GM12878 (cell line): ENCODE results near the gene DIP2A. TPM values are rescaled to one million over a fixed set of nuclear protein-coding genes. Genes with fewer than 3 reads are reported as not detected.
A peak's percentile ranks its signal among the peaks of the same experiment; 100 is the strongest.

Experiments
- ATAC-seq: fragments of 200-7000 bp; cut with Tn5 transposase; 3 replicates; pipeline ENCODE4 v1.9.1; 2020; ENCODE audit warnings: mild to moderate bottlenecking, moderate library complexity
- BruUV-seq: library from RNA; stranded (reverse); fragments of 400-500 nt; replicated peaks from 2 replicates; lab custom pipeline; 2021; lab: Mats Ljungman, UMichigan
- CTCF ChIA-PET: fragments of 300-600 bp; sonication (Branson Sonifier 250); formaldehyde crosslinking; extraction: SDS; loops from one replicate; lab custom pipeline; 2021; ENCODE audit warnings: inconsistent platforms; lab: Yijun Ruan, JAX
- POLR2A ChIA-PET: fragments of 350-600 bp; formaldehyde crosslinking; extraction: SDS; loops from one replicate; lab custom pipeline; 2021; ENCODE audit warnings: inconsistent platforms; lab: Charles Lee
- RAD21 ChIA-PET: fragments of 300-600 bp; sonication (Branson Sonifier 250); formaldehyde crosslinking; loops from one replicate; lab custom pipeline; 2023; ENCODE audit warnings: antibody characterized with exemption; ENCODE audit not compliant: unreplicated experiment; lab: Charles Lee
- SMC1A ChIA-PET: fragments of 300-600 bp; sonication (Branson Sonifier 250); formaldehyde crosslinking; loops from one replicate; lab custom pipeline; 2023; ENCODE audit not compliant: unreplicated experiment, uncharacterized antibody; lab: Charles Lee
- DNase-seq: peaks from one replicate; pipeline ENCODE4 v3.0.0-alpha.2; 2011; ENCODE audit warnings: low read depth, low spot score
- FAIRE-seq: peaks from 3 replicates; lab custom pipeline; 2011; peaks lifted over from hg19 to GRCh38; lab: Jason Lieb, UNC
- H2AFZ ChIP-seq: 2 replicates; pipeline ENCODE4 v1.6.0; 2011; ENCODE audit warnings: low read depth, low read length, control low read depth; ENCODE audit not compliant: control insufficient read depth
- H3K27ac ChIP-seq: 2 replicates; pipeline ENCODE4 v1.5.1; 2011; ENCODE audit warnings: control low read depth; ENCODE audit not compliant: control insufficient read depth, insufficient read depth
- H3K27me3 ChIP-seq, 2 experiments: replicated peaks in 1 of 2; 2 replicates each; pipeline versions ENCODE4 v1.6.0 to v1.6.1; 2011; ENCODE audit warnings: low read length in 1 of 2; ENCODE audit not compliant: control insufficient read depth in 2 of 2, insufficient read depth in 2 of 2
- H3K36me3 ChIP-seq, 2 experiments: 2 replicates each; pipeline ENCODE4 v1.5.1; 2011; ENCODE audit warnings: low read length in 1 of 2; ENCODE audit not compliant: control insufficient read depth in 2 of 2, insufficient read depth in 2 of 2
- H3K4me1 ChIP-seq: 2 replicates; pipeline ENCODE4 v1.6.1; 2011; ENCODE audit warnings: mild to moderate bottlenecking, low read length, moderate library complexity, mixed read lengths; ENCODE audit not compliant: control insufficient read depth, insufficient read depth
- H3K4me2 ChIP-seq: 2 replicates; pipeline ENCODE4 v1.6.0; 2011; ENCODE audit warnings: control low read depth; ENCODE audit not compliant: control insufficient read depth, insufficient read depth
- H3K4me3 ChIP-seq: fragments of 200-600 bp; sonication (generic); 2 replicates; pipeline ENCODE4 v1.5.1; 2016
- H3K79me2 ChIP-seq: 2 replicates; pipeline ENCODE4 v1.6.0; 2011; ENCODE audit warnings: low read length; ENCODE audit not compliant: control insufficient read depth, insufficient read depth
- H3K9ac ChIP-seq: 2 replicates; pipeline ENCODE4 v1.8.0; 2011; ENCODE audit warnings: low read length, control low read depth, mixed read lengths; ENCODE audit not compliant: control insufficient read depth, insufficient read depth
- H3K9me3 ChIP-seq: replicated peaks from 3 replicates; pipeline ENCODE4 v1.5.1; 2011; ENCODE audit warnings: mild to moderate bottlenecking, low read length; ENCODE audit not compliant: control insufficient read depth, insufficient read depth
- H4K20me1 ChIP-seq: 2 replicates; pipeline ENCODE4 v1.6.0; 2011; ENCODE audit not compliant: control insufficient read depth, insufficient read depth
- BCL3 ChIP-seq: IDR thresholded peaks from 2 replicates; pipeline ENCODE4 v1.6.1; 2011; ENCODE audit warnings: borderline replicate concordance, low read depth, mild to moderate bottlenecking, moderate library complexity, low read length; ENCODE audit not compliant: insufficient read depth, poor library complexity, severe bottlenecking
- CTCF ChIP-seq, 3 experiments: IDR thresholded peaks in 2 of 3; conservative IDR thresholded peaks in 1 of 3; 2 replicates each; pipeline ENCODE4 v1.5.1; 2011; ENCODE audit warnings: low read depth in 3 of 3, low read length in 3 of 3, mild to moderate bottlenecking in 3 of 3, control low read depth in 2 of 3, moderate library complexity in 2 of 3, inconsistent platforms in 1 of 3, mixed read lengths in 1 of 3; ENCODE audit not compliant: control insufficient read depth in 2 of 3, insufficient read depth in 1 of 3; ENCODE audit errors: extremely low read depth in 1 of 3
- CUX1 ChIP-seq: IDR thresholded peaks from 2 replicates; pipeline ENCODE4 v1.6.1; 2012; ENCODE audit warnings: improper control_type of control experiment, low read depth, low read length; ENCODE audit not compliant: insufficient replicate concordance
- IRF5 ChIP-seq: fragments of 450-650 bp; IDR thresholded peaks from 2 replicates; pipeline ENCODE4 v1.6.1; 2017; ENCODE audit warnings: borderline replicate concordance
- JUNB ChIP-seq: IDR thresholded peaks from 2 replicates; pipeline ENCODE4 v1.6.1; 2016; ENCODE audit warnings: antibody characterized with exemption, mild to moderate bottlenecking
- JUND ChIP-seq: IDR thresholded peaks from 2 replicates; pipeline ENCODE4 v1.6.1; 2012; ENCODE audit warnings: low read depth, mild to moderate bottlenecking, low read length, improper control_type of control experiment, moderate library complexity
- MAX ChIP-seq: IDR thresholded peaks from 2 replicates; pipeline ENCODE4 v1.6.1; 2012; ENCODE audit warnings: low read depth, low read length, improper control_type of control experiment
- NBN ChIP-seq: fragments of 450-650 bp; IDR thresholded peaks from 2 replicates; pipeline ENCODE4 v1.6.1; 2016
- NFYB ChIP-seq: IDR thresholded peaks from 2 replicates; pipeline ENCODE4 v1.6.1; 2011; ENCODE audit warnings: low read depth, mild to moderate bottlenecking, low read length, improper control_type of control experiment, moderate library complexity; ENCODE audit not compliant: insufficient read depth
- POLR2AphosphoS2 ChIP-seq: IDR thresholded peaks from 2 replicates; pipeline ENCODE4 v1.6.1; 2011; ENCODE audit warnings: low read depth, mild to moderate bottlenecking, low read length, improper control_type of control experiment, moderate library complexity
- POU2F2 ChIP-seq: IDR thresholded peaks from 3 replicates; pipeline ENCODE4 v1.6.1; 2011; ENCODE audit warnings: low read depth, mild to moderate bottlenecking, low read length, borderline replicate concordance
- SMARCA5 ChIP-seq: fragments of 450-650 bp; IDR thresholded peaks from 2 replicates; pipeline ENCODE4 v1.6.1; 2017; ENCODE audit warnings: mild to moderate bottlenecking
- SPI1 ChIP-seq: IDR thresholded peaks from 2 replicates; pipeline ENCODE4 v1.6.1; 2011; ENCODE audit warnings: low read depth, mild to moderate bottlenecking, low read length, moderate library complexity, borderline replicate concordance; ENCODE audit not compliant: insufficient read depth
- ZZZ3 ChIP-seq: IDR thresholded peaks from 2 replicates; pipeline ENCODE4 v1.6.1; 2011; ENCODE audit warnings: low read depth; ENCODE audit not compliant: control insufficient read depth, insufficient read length
- WGBS: methylation state at CpG from one replicate; pipeline ENCODE4 v1.1.6; 2016; ENCODE audit warnings: low lambda C conversion rate; ENCODE audit not compliant: insufficient replicate concordance, insufficient coverage; ENCODE audit errors: missing lambda C conversion rate; 5-methylcytosine and 5-hydroxymethylcytosine counted together
- in situ Hi-C: fragments of 300-500 bp; cut with MboI; formaldehyde crosslinking; loops from 9 replicates; pipeline ENCODE4 v1.14.3; 2018; ENCODE audit warnings: mixed read lengths
- intact Hi-C: fragments of 100-400 bp; cut with micrococcal nuclease; formaldehyde crosslinking; loops from one replicate; pipeline ENCODE4 v1.14.2; 2022; ENCODE audit not compliant: unreplicated experiment
- polyA plus RNA-seq, 11 experiments: library from polyadenylated mRNA; depleted of rRNA in 4 of 11; unstranded in 6 of 11; stranded (reverse) in 5 of 11; fragments of >200 nt; fragmentation: Nextera tagmentation in 4 of 11; fragmentation: Illumina TruSeq in 1 of 11; extraction: Ambion mirVana in 4 of 11; extraction: Trizol in 1 of 11; gene quantifications; 1 replicate in 1 of 11; 2 replicates in 10 of 11; pipeline versions ENCODE4 v1.2.1 to v1.2.3, GENCODE V29; 2011 to 2016; ENCODE audit warnings: inconsistent platforms in 2 of 11, missing spikeins in 2 of 11, low read depth in 1 of 11
- total RNA-seq, 4 experiments: library from RNA; depleted of rRNA in 3 of 4; stranded (reverse); fragments of >200 nt in 3 of 4; fragmentation: Illumina TruSeq in 1 of 4; extraction: Trizol in 1 of 4; gene quantifications; 2 replicates each; pipeline versions ENCODE4 v1.2.1 to v1.2.3, GENCODE V29; 2013 to 2021

The DIP2A gene
- total and polyA plus RNA-seq, 10 of the 15 experiments (the other 5 are each of a cell fraction or from before 2014, with no cell fraction given): 1.7 to 25.5 (median 12.2) TPM

- Histone ChIP-seq H3K36me3 (no peaks in the 10 kb centered on the region), H3K79me2 (no peaks in the 10 kb centered on the region), H3K27ac (no peak overlapping the region), H3K9ac (no peak overlapping the region), H3K4me1 (no peaks in the 10 kb centered on the region), H3K27me3 (no peaks in the 10 kb centered on the region), H3K9me3 (peaks cover 2% of the 10 kb centered on the region; the same call in 2 of the 3 replicates), H3K4me2 (no peak overlapping the region), H2AFZ (no peak overlapping the region), H4K20me1 (no peaks in the 10 kb centered on the region), H3K4me3 (no peak overlapping the region)
- intact Hi-C loops (no loop called here), in situ Hi-C loops (no loop called here)
- ChIA-PET RAD21 (no interaction called here), CTCF (no interaction called here), POLR2A (no interaction called here), SMC1A (no interaction called here)
- BruUV-seq: no TSS peak
- ATAC-seq (no peak), FAIRE-seq (no peak), DNase-seq (no peak)
- WGBS: 76% methylated on average over 20 of the region's 20 CpGs
- TF ChIP-seq POU2F2 (no peak), MAX (no peak), JUND (no peak), SMARCA5 (no peak), CUX1 (no peak), CTCF (IDR thresholded peaks at IDR 0.05 in 2 of 3, conservative IDR thresholded peaks at IDR 0.05 in 1 of 3; ENCODE audit: control insufficient read depth in 2 of 3, extremely low read depth in 1 of 3, insufficient read depth in 1 of 3, low read depth in 3 of 3, low read length in 3 of 3) (no peak), POLR2AphosphoS2 (no peak), NBN (no peak), SPI1 (peak; percentile 6; the same call in 1 of the 2 replicates), JUNB (no peak), IRF5 (no peak), ZZZ3 (no peak), NFYB (peak; percentile 51), BCL3 (no peak)
Observed at GRCh38 chr21:46597896-46598343, 139.2 kb downstream of the DIP2A start.
